ENCODE data around the gene ESR2. TPM values are rescaled to one million over a fixed set of nuclear protein-coding genes. Genes with fewer than 3 reads are reported as not detected.

The ESR2 gene
- total and polyA plus RNA-seq, 2 of the 8 experiments (the other 6 are each of a cell fraction or from before 2014, with no cell fraction given) = 0.19 to 0.23 TPM

GRCh38 chr14:64266239-64266638 lies 27.9 kb downstream of the ESR2 start:
- H2BK20ac ChIP-seq (ENCODE audit: low read length) = no peak overlapping the region
- no peaks in the 10 kb centered on the region for H3K79me1 ChIP-seq (ENCODE audit: low read depth, low read length)
- no peak overlapping the region for H2BK12ac ChIP-seq (ENCODE audit: low read depth, low read length)
- H3K79me2 ChIP-seq (ENCODE audit: control insufficient read depth in 1 of 2, insufficient read depth in 2 of 2, low read length in 2 of 2) = no peaks in the 10 kb centered on the region
- FAIRE-seq (no peak), DNase-seq (ENCODE audit: low read depth in 1 of 2, low spot score in 2 of 2) (no peak)
- H4K5ac ChIP-seq (ENCODE audit: insufficient read length, low read depth, low read length) = no peak overlapping the region
- no peak overlapping the region for H3K4ac ChIP-seq (replicated peaks; ENCODE audit: insufficient read length, low read depth, low read length)
- H3K9me3 ChIP-seq (ENCODE audit: insufficient read depth in 2 of 2, low read depth in 1 of 2, low read length in 1 of 2) = no peaks in the 10 kb centered on the region
- no peaks in the 10 kb centered on the region for H3K23me2 ChIP-seq (ENCODE audit: low read depth, low read length)
- CTCF ChIA-PET (ENCODE audit: partially characterized antibody) = interaction anchor here (1.1 to 1.6 kb wide), 2 partner anchors 36 to 38 kb away, joined by 3 read pairs; no protein-coding TSS in a partner anchor
- H2BK15ac ChIP-seq (ENCODE audit: low read length) = no peak overlapping the region
- no peak overlapping the region for H3K14ac ChIP-seq (ENCODE audit: insufficient read length)
- H3K56ac ChIP-seq (replicated peaks; ENCODE audit: insufficient read length, low read depth, low read length) = no peak overlapping the region
- H3K4me1 ChIP-seq (replicated peaks in 1 of 4; ENCODE audit: control insufficient read depth in 3 of 4, insufficient read depth in 4 of 4, low read length in 3 of 4) = no peaks in the 10 kb centered on the region
- H3K4me2 ChIP-seq (ENCODE audit: insufficient read depth in 1 of 2, low read depth in 2 of 2, low read length in 2 of 2) = no peak overlapping the region
- H3K18ac ChIP-seq (ENCODE audit: extremely low read depth, low read length) = no peak overlapping the region
- no peak overlapping the region for H3K27ac ChIP-seq (ENCODE audit: low read depth, low read length)
- H3K36me3 ChIP-seq (ENCODE audit: control insufficient read depth in 2 of 4, insufficient read depth in 4 of 4, low read length in 3 of 4) = no peaks in the 10 kb centered on the region
- TF ChIP-seq RNF2 (IDR thresholded peaks at IDR 0.05; ENCODE audit: borderline replicate concordance, low read depth, low read length, missing control alignments, poor library complexity, severe bottlenecking) (no peak), JUN (IDR thresholded peaks at IDR 0.05; ENCODE audit: low read depth, low read length) (no peak), TCF12 (IDR thresholded peaks at IDR 0.05; ENCODE audit: low read depth, low read length) (no peak), SIX5 (IDR thresholded peaks at IDR 0.05; ENCODE audit: low read depth, low read length) (no peak), TEAD4 (IDR thresholded peaks at IDR 0.05; ENCODE audit: low read depth, low read length) (no peak), BACH1 (IDR thresholded peaks at IDR 0.05; ENCODE audit: low read length) (no peak), KDM5A (IDR thresholded peaks at IDR 0.05; ENCODE audit: low read length) (no peak), TAF7 (optimal IDR thresholded peaks at IDR 0.05; ENCODE audit: borderline replicate concordance, low read depth, low read length) (no peak), TAF1 (IDR thresholded peaks at IDR 0.05; ENCODE audit: low read depth, low read length) (no peak), SIN3A (conservative IDR thresholded peaks at IDR 0.05 in 1 of 2, IDR thresholded peaks at IDR 0.05 in 1 of 2; ENCODE audit: low read depth in 1 of 2, low read length in 2 of 2) (no peak), RBBP5 (IDR thresholded peaks at IDR 0.05; ENCODE audit: borderline replicate concordance, low read depth, low read length) (no peak)
- no peak overlapping the region for H4K8ac ChIP-seq (ENCODE audit: extremely low read depth, insufficient read depth, low read length)
- H3K23ac ChIP-seq (ENCODE audit: insufficient read length) = no peak overlapping the region
- H2AK5ac ChIP-seq (ENCODE audit: low read depth, low read length) = no peak overlapping the region
- H3K9ac ChIP-seq (replicated peaks in 1 of 4; ENCODE audit: extremely low read depth in 1 of 4, low read depth in 3 of 4, low read length in 3 of 4) = no peak overlapping the region
- no peak overlapping the region for H3K4me3 ChIP-seq (ENCODE audit: extremely low read depth in 1 of 4, insufficient read depth in 2 of 4, low read depth in 3 of 4, low read length in 4 of 4)
- H2AFZ ChIP-seq (ENCODE audit: low read length) = no peak overlapping the region
- H2BK5ac ChIP-seq (ENCODE audit: low read depth, low read length) = no peak overlapping the region
- peaks cover 0 to 1% (median 0%) of the 10 kb centered on the region in 4 experiments; a peak in 1 of 7 replicates for H3K27me3 ChIP-seq (replicated peaks in 1 of 4; ENCODE audit: control insufficient read depth in 3 of 4, extremely low read depth in 1 of 4, insufficient read depth in 3 of 4, low read length in 3 of 4)
- no peak overlapping the region for H2BK120ac ChIP-seq (replicated peaks; ENCODE audit: low read depth, low read length)
- H4K91ac ChIP-seq (replicated peaks; ENCODE audit: insufficient read length, low read length) = no peak overlapping the region
- 91% methylated on average over 2 of the region's 2 CpGs; no CpG with 5 or more reads in 1 of the 2 experiments for WGBS, 2 experiments (ENCODE audit: extremely low coverage in 1 of 2, insufficient coverage in 1 of 2, insufficient read length in 1 of 2, insufficient replicate concordance in 2 of 2, low coverage in 1 of 2, low lambda C conversion rate in 2 of 2, missing lambda C conversion rate in 1 of 2)
- H4K20me1 ChIP-seq (replicated peaks in 1 of 2; ENCODE audit: control insufficient read depth in 1 of 2, insufficient read depth in 2 of 2, low read length in 2 of 2) = no peaks in the 10 kb centered on the region
- POLR2A ChIA-PET (ENCODE audit: partially characterized antibody) = no interaction called here
